ENCODE measurements around the gene SLC39A9.

GRCh38 chr14:69358233-69358963, 40.1 kb upstream of the SLC39A9 start:
- TF ChIP-seq CTCF (IDR thresholded peaks at IDR 0.05) (no peak), POLR2AphosphoS5 (IDR thresholded peaks at IDR 0.05; ENCODE audit: low read depth, low read length) (no peak), REST (IDR thresholded peaks at IDR 0.05; ENCODE audit: insufficient read depth in 1 of 2, low read depth in 2 of 2, low read length in 1 of 2) (no peak), SIN3A (IDR thresholded peaks at IDR 0.05; ENCODE audit: borderline replicate concordance, insufficient read depth, low read depth, low read length) (no peak), TCF7L2 (IDR thresholded peaks at IDR 0.05; ENCODE audit: low read depth, low read length) (no peak)

Data from Panc1 (cell line).